Measurements from ENCODE around the gene MALL.
"Not testable (repeated sequence)": the region's sequence is repeated elsewhere in the genome, so short reads cannot be mapped to it uniquely, and the experiment has no call there.

The MALL gene

GRCh38 chr2:110055819-110056408 lies 59.7 kb downstream of the MALL start:
- H3K9ac ChIP-seq (ENCODE audit: low read depth, low read length); H3K4me1 ChIP-seq (ENCODE audit: insufficient read depth, low read length); H3K9me3 ChIP-seq (ENCODE audit: control insufficient read depth, insufficient read depth, low read length); H3K36me3 ChIP-seq (ENCODE audit: insufficient read depth, low read length): not testable (repeated sequence)

GRCh38 chr2:110054521-110055407 lies 60.9 kb downstream of the MALL start:
- H3K36me3 ChIP-seq (ENCODE audit: insufficient read depth, low read length); H3K9me3 ChIP-seq (ENCODE audit: control insufficient read depth, insufficient read depth, low read length); H3K4me1 ChIP-seq (ENCODE audit: insufficient read depth, low read length); H3K9ac ChIP-seq (ENCODE audit: low read depth, low read length): not testable (repeated sequence)

- H3K9ac ChIP-seq (ENCODE audit: low read depth, low read length); H3K4me1 ChIP-seq (ENCODE audit: insufficient read depth, low read length); H3K9me3 ChIP-seq (ENCODE audit: control insufficient read depth, insufficient read depth, low read length); H3K36me3 ChIP-seq (ENCODE audit: insufficient read depth, low read length): not testable (repeated sequence)
Observed at GRCh38 chr2:110053688-110054087, 61.9 kb downstream of the MALL start.

- not testable (repeated sequence) for H3K4me1 ChIP-seq (ENCODE audit: insufficient read depth, low read length); H3K9me3 ChIP-seq (ENCODE audit: control insufficient read depth, insufficient read depth, low read length); H3K36me3 ChIP-seq (ENCODE audit: insufficient read depth, low read length); H3K9ac ChIP-seq (ENCODE audit: low read depth, low read length)
Observed at GRCh38 chr2:110052166-110052565, 63.5 kb downstream of the MALL start.

GRCh38 chr2:110050222-110050621 lies 65.4 kb downstream of the MALL start:
- H3K9me3 ChIP-seq (ENCODE audit: control insufficient read depth, insufficient read depth, low read length); H3K36me3 ChIP-seq (ENCODE audit: insufficient read depth, low read length); H3K4me1 ChIP-seq (ENCODE audit: insufficient read depth, low read length); H3K9ac ChIP-seq (ENCODE audit: low read depth, low read length): not testable (repeated sequence)

- H3K9ac ChIP-seq (ENCODE audit: low read depth, low read length); H3K4me1 ChIP-seq (ENCODE audit: insufficient read depth, low read length); H3K36me3 ChIP-seq (ENCODE audit: insufficient read depth, low read length); H3K9me3 ChIP-seq (ENCODE audit: control insufficient read depth, insufficient read depth, low read length): not testable (repeated sequence)
Observed at GRCh38 chr2:110049769-110050168, 65.9 kb downstream of the MALL start.

GRCh38 chr2:110048255-110049197 lies 67.1 kb downstream of the MALL start:
- H3K36me3 ChIP-seq (ENCODE audit: insufficient read depth, low read length); H3K9ac ChIP-seq (ENCODE audit: low read depth, low read length); H3K4me1 ChIP-seq (ENCODE audit: insufficient read depth, low read length); H3K9me3 ChIP-seq (ENCODE audit: control insufficient read depth, insufficient read depth, low read length): not testable (repeated sequence)

GRCh38 chr2:110047225-110047624 lies 68.4 kb downstream of the MALL start:
- not testable (repeated sequence) for H3K4me1 ChIP-seq (ENCODE audit: insufficient read depth, low read length); H3K9ac ChIP-seq (ENCODE audit: low read depth, low read length); H3K36me3 ChIP-seq (ENCODE audit: insufficient read depth, low read length); H3K9me3 ChIP-seq (ENCODE audit: control insufficient read depth, insufficient read depth, low read length)

- H3K4me1 ChIP-seq (ENCODE audit: insufficient read depth, low read length); H3K9ac ChIP-seq (ENCODE audit: low read depth, low read length); H3K36me3 ChIP-seq (ENCODE audit: insufficient read depth, low read length); H3K9me3 ChIP-seq (ENCODE audit: control insufficient read depth, insufficient read depth, low read length): not testable (repeated sequence)
Observed at GRCh38 chr2:110041941-110042660, 73.5 kb downstream of the MALL start.

- not testable (repeated sequence) for H3K4me1 ChIP-seq (ENCODE audit: insufficient read depth, low read length); H3K9ac ChIP-seq (ENCODE audit: low read depth, low read length); H3K36me3 ChIP-seq (ENCODE audit: insufficient read depth, low read length); H3K9me3 ChIP-seq (ENCODE audit: control insufficient read depth, insufficient read depth, low read length)
Observed at GRCh38 chr2:110037336-110037735, 78.3 kb downstream of the MALL start.

- H3K9ac ChIP-seq (ENCODE audit: low read depth, low read length); H3K9me3 ChIP-seq (ENCODE audit: control insufficient read depth, insufficient read depth, low read length); H3K4me1 ChIP-seq (ENCODE audit: insufficient read depth, low read length); H3K36me3 ChIP-seq (ENCODE audit: insufficient read depth, low read length): not testable (repeated sequence)
Observed at GRCh38 chr2:110035384-110035783, 80.2 kb downstream of the MALL start.

GRCh38 chr2:110034935-110035334 lies 80.7 kb downstream of the MALL start:
- H3K36me3 ChIP-seq (ENCODE audit: insufficient read depth, low read length); H3K9ac ChIP-seq (ENCODE audit: low read depth, low read length); H3K9me3 ChIP-seq (ENCODE audit: control insufficient read depth, insufficient read depth, low read length); H3K4me1 ChIP-seq (ENCODE audit: insufficient read depth, low read length): not testable (repeated sequence)

Data from ES-I3 (cell line).